ENCODE data around the gene CHIC2.

Gene CHIC2

DNA sequence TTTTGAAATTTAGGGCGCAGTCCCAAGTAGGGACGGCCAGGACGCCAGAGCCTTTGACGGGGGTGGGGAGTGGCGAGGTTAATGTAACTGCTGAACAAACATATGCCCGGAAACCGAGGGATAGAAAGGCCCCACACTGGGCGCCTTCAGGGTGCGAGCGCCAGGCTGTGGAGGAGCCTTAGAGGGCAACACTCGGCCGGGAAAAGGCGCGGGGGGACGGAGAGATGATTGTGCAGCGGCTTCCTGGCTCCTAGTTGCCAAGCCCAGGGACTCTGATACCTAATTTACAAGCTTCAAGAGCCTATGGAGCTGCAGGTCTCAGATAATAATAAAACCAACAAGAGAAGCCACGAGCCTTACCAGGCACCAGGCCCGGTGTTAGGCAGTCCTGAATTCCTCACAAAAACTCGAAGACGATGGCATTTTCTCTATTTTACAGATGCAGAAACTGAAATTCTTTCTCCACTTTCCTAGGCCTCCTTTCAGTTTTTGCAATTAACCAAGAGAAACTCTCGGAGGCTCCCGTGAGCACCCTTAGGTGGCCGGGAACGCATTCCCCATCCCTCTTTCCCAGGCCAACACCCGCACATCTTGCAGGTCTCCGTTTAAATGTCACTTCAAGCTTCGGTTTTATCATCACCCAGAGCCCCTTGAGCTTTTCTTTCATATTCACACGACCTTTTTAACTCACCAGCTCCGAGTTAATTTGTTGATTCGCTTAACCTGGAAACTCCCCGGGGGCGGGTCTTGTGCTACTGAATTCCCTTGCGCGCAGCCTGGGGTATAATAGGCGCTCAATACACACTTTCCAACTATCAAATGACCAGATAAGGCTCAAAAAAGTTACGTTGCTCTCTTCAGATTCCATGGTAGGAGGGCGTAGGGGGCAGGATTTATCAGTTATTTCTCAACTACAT, 29.2 kb upstream of the CHIC2 start:
- DNase-seq (ENCODE audit: low read depth in 2 of 2, low spot score in 1 of 2), result no peak

DNA sequence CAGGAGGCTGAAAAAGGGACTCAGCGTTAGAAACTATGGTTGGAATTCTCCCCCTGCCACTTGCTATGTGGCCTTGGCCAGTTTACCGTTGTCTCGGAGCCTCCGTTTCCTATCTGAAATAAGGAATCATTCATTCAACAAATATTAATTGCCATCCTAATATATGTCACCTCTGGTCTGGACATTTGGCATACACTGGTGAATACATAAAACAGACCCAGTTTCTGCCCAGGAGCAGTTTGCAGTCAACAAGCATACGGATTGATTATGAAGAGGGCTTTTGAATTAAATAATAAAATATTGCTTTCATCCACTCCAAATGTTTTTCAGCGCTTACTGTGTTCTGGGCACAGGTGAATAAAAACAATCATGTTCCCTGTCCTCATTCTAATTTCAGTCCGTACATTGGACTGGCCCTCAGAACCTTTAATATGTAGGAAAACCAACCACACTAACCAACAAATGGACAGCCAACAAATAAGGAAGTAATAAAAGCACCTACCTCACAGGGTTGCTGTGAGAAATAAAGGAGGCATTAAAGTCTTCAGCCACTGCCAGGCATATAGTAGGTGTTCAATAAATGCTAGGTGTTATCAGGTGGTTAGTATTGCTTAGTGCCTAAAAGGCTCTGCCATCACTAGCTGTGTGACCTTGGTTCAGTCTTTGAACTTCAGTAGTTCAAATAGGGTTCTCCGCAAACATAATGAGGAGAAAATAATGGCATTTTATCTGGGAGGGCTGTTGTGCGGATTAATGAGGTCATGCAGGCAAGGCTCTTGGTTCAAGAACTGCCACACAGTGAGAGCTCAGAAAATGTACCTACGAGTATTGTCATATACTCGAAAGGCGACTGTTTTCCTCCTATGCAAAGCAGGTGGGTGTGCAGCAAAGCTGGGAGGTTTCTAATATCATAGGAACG, 28.3 kb upstream of the CHIC2 start:
- no peak for DNase-seq (ENCODE audit: low read depth in 2 of 2, low spot score in 1 of 2)

GRCh38 chr4:54091637-54092404, 27.4 kb upstream of the CHIC2 start:
- DNase-seq (ENCODE audit: low read depth in 2 of 2, low spot score in 1 of 2), result peak; percentile 59 to 71

DNA sequence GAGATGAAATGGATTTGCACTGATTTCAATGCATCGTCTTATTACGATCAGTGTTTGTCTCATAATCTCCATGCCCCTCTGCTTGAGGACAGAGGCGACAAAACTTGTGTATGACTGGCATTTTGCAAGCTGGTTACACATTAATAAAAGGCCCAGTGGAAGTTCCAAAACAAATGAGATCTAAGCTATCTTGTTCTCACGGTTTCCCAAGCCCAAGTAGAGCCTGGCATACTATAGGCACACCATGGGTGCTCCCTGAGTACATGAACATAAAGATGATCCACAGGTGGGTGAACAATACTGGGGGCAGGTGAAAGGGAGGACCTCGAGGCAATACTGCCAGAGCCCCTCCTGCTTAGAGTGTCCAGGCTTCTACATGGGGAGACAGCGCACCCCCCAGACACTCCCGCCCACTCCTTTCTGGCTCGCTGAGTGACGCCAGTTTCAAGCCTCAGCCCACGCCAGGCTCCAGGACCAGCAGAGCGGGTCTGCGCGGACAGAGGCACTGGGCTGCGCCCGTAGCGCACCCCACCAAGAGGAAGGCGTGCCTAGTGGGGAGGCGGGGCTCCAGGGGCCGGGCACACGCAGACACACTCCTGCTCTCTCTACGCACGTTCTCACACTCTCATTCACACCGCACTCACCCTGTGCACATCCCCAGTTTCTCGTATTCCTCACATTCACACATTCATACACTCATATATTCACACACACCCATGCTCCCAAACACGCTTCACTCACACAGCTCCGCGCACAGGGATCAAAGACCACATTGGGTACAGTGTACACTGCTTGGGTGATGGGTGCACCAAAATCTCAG, 26.6 kb upstream of the CHIC2 start:
- no peak for DNase-seq (ENCODE audit: low read depth in 2 of 2, low spot score in 1 of 2)

- DNase-seq (ENCODE audit: low read depth in 2 of 2, low spot score in 1 of 2), result no peak
Observed at GRCh38 chr4:54090404-54090803, 26.0 kb upstream of the CHIC2 start.

- no peak for DNase-seq (ENCODE audit: low read depth in 2 of 2, low spot score in 1 of 2)
Observed at GRCh38 chr4:54089875-54090274, 25.5 kb upstream of the CHIC2 start.

GRCh38 chr4:54085284-54085683, 20.9 kb upstream of the CHIC2 start:
- no peak for DNase-seq (ENCODE audit: low read depth in 2 of 2, low spot score in 1 of 2)

DNA sequence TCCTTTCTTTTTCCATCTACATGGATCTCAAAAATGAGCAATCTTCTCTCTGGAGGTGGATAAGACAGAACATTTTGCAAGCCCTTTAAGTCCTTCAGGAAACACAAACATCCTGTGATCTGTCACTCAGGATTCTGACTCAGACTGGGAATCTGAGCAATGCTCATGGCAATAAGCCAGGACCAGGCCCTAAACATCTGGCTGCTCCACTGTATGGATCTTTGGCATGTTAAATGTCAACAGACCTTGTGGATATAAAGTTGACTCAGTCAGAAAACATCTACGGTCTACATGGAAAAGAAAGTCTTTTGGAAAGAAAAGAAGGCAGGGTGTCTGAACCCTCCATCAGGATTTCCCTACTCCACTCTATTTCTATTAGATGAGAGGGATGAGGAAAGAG, 17.8 kb upstream of the CHIC2 start:
- DNase-seq (ENCODE audit: low read depth in 2 of 2, low spot score in 1 of 2), result no peak

DNA sequence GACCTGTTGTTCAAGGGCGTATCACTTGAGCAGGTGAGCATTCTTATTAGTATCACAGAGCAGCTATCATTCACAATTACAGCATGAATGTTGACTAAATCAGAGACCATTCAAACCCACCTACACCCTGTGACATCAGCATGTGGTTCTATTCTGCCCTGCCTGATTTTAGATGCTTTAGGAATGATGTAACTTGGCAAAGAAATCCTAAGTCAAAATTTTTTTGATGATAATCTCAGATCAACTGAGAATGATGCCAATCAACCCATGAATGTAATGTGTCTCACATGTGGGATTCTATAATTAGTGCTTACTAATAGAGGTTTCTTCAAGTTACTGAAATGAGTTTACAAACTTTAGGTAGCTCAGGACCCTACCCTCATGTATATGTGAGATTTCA, 13.4 kb upstream of the CHIC2 start:
- DNase-seq (ENCODE audit: low read depth in 2 of 2, low spot score in 1 of 2), result no peak

- DNase-seq (ENCODE audit: low read depth in 2 of 2, low spot score in 1 of 2), result no peak
Observed at GRCh38 chr4:54076673-54077072, 12.3 kb upstream of the CHIC2 start.

DNA sequence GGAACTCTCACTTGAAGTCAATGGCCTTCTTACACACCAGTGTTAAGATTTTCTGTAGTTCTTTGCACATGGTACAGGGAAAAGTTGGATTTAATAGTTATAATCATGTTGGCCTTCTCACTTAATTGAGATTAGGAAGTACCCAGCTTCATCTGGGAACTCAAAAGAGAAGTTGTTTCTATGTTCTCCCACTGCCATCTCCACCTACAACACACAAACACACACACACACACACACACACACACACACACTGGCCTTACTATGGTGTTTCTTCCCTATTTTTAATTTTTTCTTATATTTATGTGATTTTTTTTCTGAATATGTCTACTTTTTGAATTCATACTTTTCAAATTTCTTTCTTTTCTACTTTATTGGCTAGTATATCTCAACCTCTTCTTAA, 10.0 kb upstream of the CHIC2 start:
- no peak for DNase-seq (ENCODE audit: low read depth in 2 of 2, low spot score in 1 of 2)

DNA sequence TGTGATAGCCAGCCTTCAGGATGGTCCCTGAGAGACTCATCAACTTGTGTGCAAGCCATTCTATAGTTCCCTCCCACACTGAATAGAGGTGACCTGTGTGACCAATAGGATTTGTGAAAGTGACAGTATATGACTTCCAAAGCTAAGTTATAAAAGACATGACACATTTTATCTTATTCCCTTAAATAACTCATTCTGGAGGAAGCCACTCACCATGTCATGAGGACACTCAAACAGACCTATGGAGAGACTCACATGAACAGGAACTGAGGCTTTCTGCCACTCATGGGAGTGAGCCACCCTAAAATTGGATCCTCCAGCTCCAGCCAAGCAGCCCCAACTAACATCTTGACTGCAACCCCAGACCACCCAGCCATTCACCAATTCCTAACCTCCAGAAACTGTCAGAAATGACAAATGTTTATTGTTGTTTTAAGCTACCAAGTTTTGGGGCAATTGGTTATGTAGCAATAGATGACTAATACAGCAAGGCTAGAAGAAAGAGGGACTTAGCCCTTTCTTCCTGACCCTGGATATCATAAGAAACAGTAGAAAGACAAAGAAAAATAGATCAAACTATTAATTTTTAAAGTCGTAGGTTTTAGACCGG, 9.0 kb upstream of the CHIC2 start:
- DNase-seq (ENCODE audit: low read depth in 2 of 2, low spot score in 1 of 2), result no peak

GRCh38 chr4:54067166-54067565, 2.8 kb upstream of the CHIC2 start:
- no peak for DNase-seq (ENCODE audit: low read depth in 2 of 2, low spot score in 1 of 2)

DNA sequence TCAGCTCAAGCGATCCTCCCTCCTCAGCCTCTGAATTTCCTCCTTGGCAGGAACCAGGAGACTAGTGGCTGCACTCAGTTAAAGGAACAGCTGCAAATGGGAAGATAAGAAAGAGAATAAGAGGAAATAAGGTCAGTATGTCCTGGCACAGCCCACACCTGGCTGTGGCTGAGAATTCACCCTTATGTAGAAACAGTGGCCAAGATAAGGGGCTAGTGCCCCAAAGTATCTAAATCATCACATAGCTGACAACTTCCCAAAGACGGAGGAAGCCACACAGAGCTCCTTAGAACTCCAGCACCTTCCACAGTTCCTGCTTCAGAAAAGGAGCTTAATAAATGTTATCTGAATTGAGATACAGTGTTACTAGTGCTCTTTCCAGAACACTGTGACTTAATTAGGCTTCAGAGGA, 2.3 kb upstream of the CHIC2 start:
- DNase-seq (ENCODE audit: low read depth in 2 of 2, low spot score in 1 of 2), result no peak

DNA sequence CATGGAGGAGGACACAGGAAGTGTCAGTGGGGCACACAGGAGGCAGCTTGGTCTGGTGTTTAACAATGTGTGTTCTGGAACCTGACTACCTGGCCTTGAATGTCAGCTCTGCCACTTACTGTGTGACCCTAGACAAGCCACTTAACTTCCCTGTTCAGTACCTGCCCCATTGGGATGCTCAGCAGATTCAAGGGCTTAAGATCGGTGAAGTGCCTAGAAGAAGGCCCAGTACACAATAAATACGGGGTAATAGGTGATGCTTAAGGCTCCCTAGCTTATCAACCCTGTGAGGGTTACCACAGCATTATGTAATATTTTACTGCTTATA, 1.6 kb upstream of the CHIC2 start:
- no peak for DNase-seq (ENCODE audit: low read depth in 2 of 2, low spot score in 1 of 2)

- no peak for DNase-seq (ENCODE audit: low read depth in 2 of 2, low spot score in 1 of 2)
Observed at GRCh38 chr4:54065282-54066087, 1.1 kb upstream of the CHIC2 start.

- no peak for DNase-seq (ENCODE audit: low read depth in 2 of 2, low spot score in 1 of 2)
Observed at GRCh38 chr4:54063737-54064316, 578 bp downstream of the CHIC2 start.

- no peak for DNase-seq (ENCODE audit: low read depth in 2 of 2, low spot score in 1 of 2)
Observed at GRCh38 chr4:54063229-54063628, 1.2 kb downstream of the CHIC2 start.

- DNase-seq (ENCODE audit: low read depth in 2 of 2, low spot score in 1 of 2), result no peak
Observed at GRCh38 chr4:54062392-54062791, 2.0 kb downstream of the CHIC2 start.

All from stimulated activated CD8-positive, alpha-beta memory T cell treated with anti-CD3 and anti-CD28 coated beads, Interleukin-4, amount 100 ng/mL, for 4 hours (primary cell).